ENCODE results near the gene ING3. TPM values are rescaled to one million over a fixed set of nuclear protein-coding genes. Genes with fewer than 3 reads are reported as not detected.
A peak's percentile ranks its signal among the peaks of the same experiment; 100 is the strongest.

The ING3 gene
- total and polyA plus RNA-seq, 9 of the 15 experiments (the other 6 are each of a cell fraction or from before 2014, with no cell fraction given) = 22.8 to 233 (median 50.4) TPM

GRCh38 chr7:120989257-120990220 is 39.0 kb downstream of the ING3 start (continued):
- no peak for TF ChIP-seq ZNF407 (IDR thresholded peaks at IDR 0.05; ENCODE audit: low read depth)
- TF ChIP-seq ZC3H4 (CRISPR knock-in tag; IDR thresholded peaks at IDR 0.05; ENCODE audit: borderline replicate concordance) = no peak
- TF ChIP-seq CHD1 (IDR thresholded peaks at IDR 0.05; ENCODE audit: low read length) = peak; percentile 94
- 0 out of 2 replicates have a peak, but pooled peaks have one; percentile 4 for TF ChIP-seq CREB5 (CRISPR knock-in tag; IDR thresholded peaks at IDR 0.05)
- peak; percentile 39; the same call in 1 of the 2 replicates for TF ChIP-seq NFRKB (IDR thresholded peaks at IDR 0.05; ENCODE audit: low read depth)
- TF ChIP-seq CHCHD3 (CRISPR knock-in tag; IDR thresholded peaks at IDR 0.05) = no peak
- peak; percentile 54; the same call in 1 of the 2 replicates for TF ChIP-seq ARID4B (CRISPR knock-in tag; IDR thresholded peaks at IDR 0.05)
- peak; percentile 53; the same call in 1 of the 2 replicates for TF ChIP-seq ZNF232 (CRISPR knock-in tag; IDR thresholded peaks at IDR 0.05)
